OCI-LY7 (cell line): Measurements from ENCODE around the gene TPPP3. TPM values are rescaled to one million over a fixed set of nuclear protein-coding genes. Genes with fewer than 3 reads are reported as not detected.
A peak's percentile ranks its signal among the peaks of the same experiment; 100 is the strongest.

Source experiments
- BruUV-seq: library from RNA; stranded (reverse); fragments of 400-500 nt; replicated peaks from 2 replicates; lab custom pipeline; 2021; lab: Mats Ljungman, UMichigan
- CTCF ChIA-PET: fragments of 300-600 bp; sonication (Branson Sonifier 250); formaldehyde crosslinking; loops from one replicate; lab custom pipeline; 2022; ENCODE audit warnings: antibody characterized with exemption; ENCODE audit not compliant: unreplicated experiment; lab: Charles Lee
- POLR2A ChIA-PET: fragments of 300-600 bp; sonication (Branson Sonifier 250); formaldehyde crosslinking; loops from one replicate; lab custom pipeline; 2022; ENCODE audit warnings: antibody characterized with exemption; lab: Charles Lee
- DNase-seq: peaks from one replicate; pipeline ENCODE4 v3.0.0-alpha.2; 2015; ENCODE audit warnings: low spot score
- H2AFZ ChIP-seq: fragments of 200-600 bp; sonication (generic), shearing (Covaris generic); 2 replicates; pipeline ENCODE4 v1.6.1; 2014; ENCODE audit warnings: mild to moderate bottlenecking, antibody characterized with exemption, low read length, moderate library complexity
- H3K27ac ChIP-seq: fragments of 200-600 bp; sonication (generic); 2 replicates; pipeline ENCODE4 v1.5.1; 2014; ENCODE audit warnings: mixed run types, low read depth, mild to moderate bottlenecking, moderate library complexity, low read length, inconsistent platforms; ENCODE audit not compliant: poor library complexity, severe bottlenecking
- H3K36me3 ChIP-seq: fragments of 200-600 bp; sonication (generic); 2 replicates; pipeline ENCODE4 v1.6.1; 2014; ENCODE audit warnings: mild to moderate bottlenecking, antibody characterized with exemption, low read length, moderate library complexity, mixed read lengths; ENCODE audit not compliant: insufficient read depth
- H3K4me1 ChIP-seq: fragments of 200-600 bp; sonication (generic); 2 replicates; pipeline ENCODE4 v1.5.1; 2014; ENCODE audit warnings: mild to moderate bottlenecking, low read length; ENCODE audit not compliant: insufficient read depth, poor library complexity, severe bottlenecking
- H3K4me2 ChIP-seq: fragments of 200-600 bp; sonication (generic); 2 replicates; pipeline ENCODE4 v1.6.1; 2014; ENCODE audit warnings: mild to moderate bottlenecking, low read length
- H3K4me3 ChIP-seq: fragments of 200-600 bp; sonication (generic); 2 replicates; pipeline ENCODE4 v1.5.1; 2014; ENCODE audit warnings: mild to moderate bottlenecking, low read depth, low read length; ENCODE audit not compliant: poor library complexity, severe bottlenecking
- H3K79me2 ChIP-seq: fragments of 200-600 bp; sonication (generic); 2 replicates; pipeline ENCODE4 v1.6.1; 2016; ENCODE audit warnings: low read depth, mild to moderate bottlenecking, low read length, moderate library complexity, mixed read lengths; ENCODE audit not compliant: insufficient read depth
- H3K9me2 ChIP-seq: fragments of 200-600 bp; sonication (generic); 2 replicates; pipeline ENCODE4 v1.6.1; 2016; ENCODE audit warnings: mild to moderate bottlenecking, low read length, mixed read lengths; ENCODE audit not compliant: insufficient read depth
- H3K9me3 ChIP-seq: fragments of 200-600 bp; sonication (generic); 2 replicates; pipeline ENCODE4 v1.6.1; 2014; ENCODE audit warnings: mild to moderate bottlenecking, mixed run types, low read length, mixed read lengths
- H4K20me1 ChIP-seq: fragments of 200-600 bp; sonication (generic); 2 replicates; pipeline ENCODE4 v1.6.1; 2014; ENCODE audit warnings: mild to moderate bottlenecking, antibody characterized with exemption, low read length, moderate library complexity, mixed read lengths; ENCODE audit not compliant: insufficient read depth
- CTCF ChIP-seq: fragments of 200-600 bp; sonication (generic); conservative IDR thresholded peaks from 2 replicates; pipeline ENCODE4 v1.5.1; 2014; ENCODE audit warnings: mild to moderate bottlenecking, antibody characterized with exemption, low read length, moderate library complexity, mixed read lengths
- EZH2phosphoT487 ChIP-seq: fragments of 200-600 bp; sonication (generic); IDR thresholded peaks from 2 replicates; pipeline ENCODE4 v1.6.1; 2018; ENCODE audit warnings: low read depth, borderline replicate concordance, mild to moderate bottlenecking, mixed run types, antibody characterized with exemption, low read length, moderate library complexity, mixed read lengths
- intact Hi-C: fragments of 100-400 bp; cut with micrococcal nuclease; formaldehyde crosslinking; loops from one replicate; pipeline ENCODE4 v1.10.0; 2022; ENCODE audit not compliant: unreplicated experiment
- total RNA-seq, 2 experiments: library from RNA; depleted of rRNA in 1 of 2; stranded (reverse); fragments of >200 nt in 1 of 2; shearing (Covaris generic) in 1 of 2; gene quantifications; 2 replicates each; pipeline ENCODE4 v1.2.3, GENCODE V29; 2014 to 2022

The TPPP3 gene
- total RNA-seq, 2 experiments from 2014 or later, result not detected

GRCh38 chr16:67398546-67399217, 5.4 kb upstream of the TPPP3 start:
- POLR2A ChIA-PET, result interaction anchor here (0.6 to 0.7 kb wide), 2 partner anchors 42 to 129 kb away, joined by 3 to 4 read pairs; no protein-coding TSS in a partner anchor
- no peaks in the 10 kb centered on the region for H3K4me1 ChIP-seq
- no peak for TF ChIP-seq EZH2phosphoT487
- TF ChIP-seq CTCF, result no peak

GRCh38 chr16:67397812-67398545, 4.7 kb upstream of the TPPP3 start:
- ChIA-PET CTCF (interaction anchor here (0.6 kb wide), 1 partner anchor 28 kb away, joined by 4 read pairs; no protein-coding TSS in a partner anchor), POLR2A (interaction anchor here (0.6 to 0.7 kb wide), 2 partner anchors 42 to 129 kb away, joined by 3 to 4 read pairs; no protein-coding TSS in a partner anchor)
- no TSS peak for BruUV-seq
- no peaks in the 10 kb centered on the region for H4K20me1 ChIP-seq
- H3K79me2 ChIP-seq, result no peaks in the 10 kb centered on the region
- H3K9me2 ChIP-seq, result no peaks in the 10 kb centered on the region
- peak; percentile 66 for TF ChIP-seq CTCF
- no peak for TF ChIP-seq EZH2phosphoT487
- no peaks in the 10 kb centered on the region for H3K36me3 ChIP-seq
- H3K9me3 ChIP-seq, result no peaks in the 10 kb centered on the region
- H3K4me3 ChIP-seq, result no peak overlapping the region
- intact Hi-C loops, result loop anchor here (5.0 kb wide), 2 partner anchors 51 to 121 kb away; partner anchors contain the start of gene PLEKHG4
- no peaks in the 10 kb centered on the region for H3K4me1 ChIP-seq
- peak; percentile 43 for DNase-seq
- H3K27ac ChIP-seq, result no peak overlapping the region
- no peak overlapping the region for H3K4me2 ChIP-seq
- no peak overlapping the region for H2AFZ ChIP-seq

More at GRCh38 chr16:67398546-67399217, 5.4 kb upstream of the TPPP3 start:
- intact Hi-C loops, result loop anchor here (1.0 to 5.0 kb wide), 3 partner anchors 51 to 138 kb away; partner anchors contain the start of gene PLEKHG4
- Histone ChIP-seq H3K4me2 (no peak overlapping the region), H3K27ac (no peak overlapping the region), H4K20me1 (no peaks in the 10 kb centered on the region), H3K4me3 (no peak overlapping the region), H3K36me3 (no peaks in the 10 kb centered on the region), H3K9me2 (no peaks in the 10 kb centered on the region), H3K79me2 (no peaks in the 10 kb centered on the region), H3K9me3 (no peaks in the 10 kb centered on the region), H2AFZ (no peak overlapping the region)
- CTCF ChIA-PET, result interaction anchor here (0.6 kb wide), 1 partner anchor 29 kb away, joined by 4 read pairs; no protein-coding TSS in a partner anchor
- BruUV-seq, result no TSS peak
- DNase-seq, result no peak
